Lung (tissue), 13 donors: ENCODE data around the gene RHEB. TPM values are rescaled to one million over a fixed set of nuclear protein-coding genes. Genes with fewer than 3 reads are reported as not detected.

Source experiments
- ATAC-seq: fragments of 200-7000 bp; cut with Tn5 transposase; one replicate; pipeline ENCODE4 v1.9.1; 2020; ENCODE audit warnings: moderate number of reproducible peaks; ENCODE audit not compliant: insufficient read depth, low FRiP score
- DNase-seq, 3 donors: peaks; one replicate each; pipeline ENCODE4 v3.0.0-alpha.2; 2013 to 2017
- H3K27ac ChIP-seq, 2 donors: one replicate each; pipeline ENCODE4 v1.5.1; 2013; ENCODE audit warnings: mild to moderate bottlenecking in 2 of 2, moderate library complexity in 2 of 2, control low read depth in 1 of 2, inconsistent platforms in 1 of 2, low read depth in 1 of 2, low read length in 1 of 2
- H3K27me3 ChIP-seq, 3 donors: one replicate each; pipeline ENCODE4 v1.5.1; 2013; ENCODE audit warnings: low read length in 2 of 3; ENCODE audit not compliant: control insufficient read depth in 3 of 3, insufficient read depth in 3 of 3
- H3K36me3 ChIP-seq, 4 donors: one replicate each; pipeline ENCODE4 v1.5.1; 2013; ENCODE audit warnings: low read length in 4 of 4, mild to moderate bottlenecking in 1 of 4, moderate library complexity in 1 of 4; ENCODE audit not compliant: control insufficient read depth in 4 of 4, insufficient read depth in 4 of 4
- H3K4me1 ChIP-seq, 5 donors: one replicate each; pipeline ENCODE4 v1.5.1; 2013; ENCODE audit warnings: low read length in 5 of 5, mild to moderate bottlenecking in 2 of 5, moderate library complexity in 1 of 5; ENCODE audit not compliant: control insufficient read depth in 5 of 5, insufficient read depth in 5 of 5
- H3K4me3 ChIP-seq: one replicate; pipeline ENCODE4 v1.5.1; 2013; ENCODE audit warnings: mild to moderate bottlenecking, control low read depth, moderate library complexity
- H3K9ac ChIP-seq, 2 donors: one replicate each; pipeline ENCODE4 v1.5.1; 2013; ENCODE audit warnings: low read length in 2 of 2, control low read depth in 1 of 2; ENCODE audit not compliant: insufficient read depth in 1 of 2
- H3K9me3 ChIP-seq, 4 donors: one replicate each; pipeline ENCODE4 v1.5.1; 2013; ENCODE audit warnings: low read length in 3 of 4, mild to moderate bottlenecking in 1 of 4, moderate library complexity in 1 of 4; ENCODE audit not compliant: control insufficient read depth in 4 of 4, insufficient read depth in 3 of 4
- CTCF ChIP-seq: IDR thresholded peaks from 2 replicates; pipeline ENCODE4 v1.5.1; 2012; ENCODE audit warnings: mild to moderate bottlenecking; ENCODE audit errors: control extremely low read depth, extremely low read depth
- WGBS, 2 donors: extraction: QIAGEN DNeasy Blood & Tissue Kit; methylation state at CpG; one replicate each; pipeline ENCODE4 v1.1.7; 2013; 5-methylcytosine and 5-hydroxymethylcytosine counted together
- polyA plus RNA-seq, 2 donors: library from polyadenylated mRNA; stranded (reverse); fragments of 200-250 nt; gene quantifications; one replicate each; pipeline ENCODE4 v1.2.1, GENCODE V29; 2013
- small RNA-seq: library from RNA; depleted of rRNA; stranded (forward); fragments of <200 nt; gene quantifications from one replicate; pipeline ENCODE3, GENCODE V24; 2014; ENCODE audit warnings: low replicate concordance
- total RNA-seq, 2 donors: library from RNA; depleted of rRNA in 1 of 2; stranded (reverse); fragments of >200 nt in 1 of 2; gene quantifications; one replicate each; pipeline ENCODE4 v1.2.1, GENCODE V29; 2014 to 2021
- donor health status: control.
- donor health status: control.
- donor health status: Bipolar disorder and iron deficiency.
- donor health status: healthy.
- donor health status: DM: yes; HTN: yes; CAD: no.

Gene RHEB
- total and polyA plus RNA-seq, 4 donors, result 65.6 to 117 (median 83.8) TPM

DNA sequence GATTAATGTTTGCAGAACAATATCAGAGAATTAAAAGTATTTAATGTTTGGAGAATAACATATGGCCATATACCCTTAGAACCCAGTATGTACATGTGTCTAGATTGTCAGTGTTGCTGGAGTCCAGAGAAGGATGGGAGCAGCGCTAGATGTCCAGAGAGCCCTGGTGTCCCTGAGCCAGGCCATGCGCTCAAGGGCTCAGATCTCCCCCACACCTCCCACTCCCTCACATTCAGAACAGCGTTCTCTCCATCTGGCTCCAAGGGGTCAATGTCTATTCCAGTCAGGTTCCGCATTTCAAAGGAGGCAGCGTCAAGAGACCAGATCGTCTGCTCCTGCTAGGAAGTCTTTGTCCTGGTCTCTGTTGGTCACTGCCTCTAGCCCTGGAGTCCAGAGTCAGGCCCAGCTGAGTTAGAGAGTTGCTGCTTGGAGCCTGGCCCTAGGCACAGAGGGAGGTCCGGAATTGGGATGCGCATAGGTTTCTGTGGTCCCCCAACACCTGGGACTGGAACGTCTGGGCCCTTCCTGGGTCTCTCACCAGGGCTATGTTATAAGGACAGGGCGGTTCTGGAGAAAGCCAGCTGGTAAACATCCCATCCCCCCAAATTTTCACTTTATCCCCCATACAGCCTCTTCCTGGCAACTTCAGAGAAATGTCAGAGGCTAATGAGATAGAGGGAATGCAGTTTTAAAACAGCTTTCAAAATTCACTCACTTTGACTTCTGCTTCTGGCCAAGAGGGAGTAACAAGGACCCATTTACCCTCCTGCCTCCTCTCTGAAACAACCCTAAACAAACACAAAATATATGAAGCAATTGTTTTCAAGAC, 103.4 kb downstream of the RHEB start:
- peak; percentile 70 to 91 (median 86) for DNase-seq
- 68 to 72% methylated on average over 10 of the region's 10 CpGs for WGBS, 2 donors
- H3K4me1 ChIP-seq, result peaks cover 0 to 16% (median 9%) of the 10 kb centered on the region in 5 donors

More for the DNA sequence above, 103.4 kb downstream of the RHEB start:
- H3K27ac ChIP-seq, result no peak overlapping the region
- no peak for ATAC-seq
- H3K9ac ChIP-seq, result no peak overlapping the region
- H3K36me3 ChIP-seq, result no peaks in the 10 kb centered on the region
- no peak overlapping the region for H3K4me3 ChIP-seq
- H3K27me3 ChIP-seq, result no peaks in the 10 kb centered on the region
- H3K9me3 ChIP-seq, result peaks cover 0 to 4% (median under 1%) of the 10 kb centered on the region in 4 donors
- no peak for TF ChIP-seq CTCF

Small RNAs within 50 kb of the gene (small RNA-seq; reads per million reads assigned to genes)
- gene MIR3907 (not detected), gene RN7SL76P (not detected)

Other genes starting within 250 kb of the RHEB start
- gene NUB1, start 178.1 kb downstream of the RHEB start, total RNA-seq, result 10 to 100 TPM; 39.1 to 47.4 TPM
- 10 to 100 TPM; 22.6 to 30.1 TPM for gene NUB1, start 178.1 kb downstream of the RHEB start, polyA plus RNA-seq
- 10 to 100 TPM in 1 of 2 donors, 1 to 10 TPM in 1; 2.9 to 19.7 TPM for gene WDR86, start 109.9 kb downstream of the RHEB start, total RNA-seq
- gene WDR86, start 109.9 kb downstream of the RHEB start, polyA plus RNA-seq, result 1 to 10 TPM in 1 of 2 donors, under 1 TPM in 1; 0.81 to 1.9 TPM
- under 1 TPM; 0.28 to 0.34 TPM for gene CRYGN, start 79.8 kb downstream of the RHEB start, total RNA-seq
- under 1 TPM in 1 of 2 donors, not detected in 1; 0.07 TPM for gene CRYGN, start 79.8 kb downstream of the RHEB start, polyA plus RNA-seq